SKM-1 (cell line): Measurements from ENCODE around the gene ZNF512.
"Not testable (repeated sequence)": the region's sequence is repeated elsewhere in the genome, so short reads cannot be mapped to it uniquely, and the experiment has no call there.

Experiments used
- DNase-seq: peaks from one replicate; lab custom pipeline; 2025; ENCODE audit not compliant: unreplicated experiment; lab: John Stamatoyannopoulos, UW

ZNF512 gene

DNA sequence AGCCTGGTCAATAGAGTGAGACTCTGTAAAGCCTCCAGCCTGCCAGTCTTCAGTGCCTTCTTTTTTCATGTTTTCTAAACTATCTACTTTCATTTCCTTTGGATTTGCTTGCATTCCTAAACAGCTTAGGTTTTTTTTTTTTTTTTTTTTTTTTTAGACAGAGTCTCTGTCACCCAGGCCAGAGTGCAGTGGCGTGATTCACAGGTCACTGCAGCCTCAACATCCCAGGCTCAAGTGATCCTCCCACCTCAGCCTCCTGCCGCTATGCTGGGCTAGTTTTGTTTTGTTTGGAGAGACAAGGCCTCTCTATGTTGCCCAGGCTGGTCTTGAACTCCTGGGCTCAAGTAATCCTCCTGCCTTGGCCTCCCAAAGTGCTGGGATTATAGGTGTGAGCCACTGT, 47.4 kb downstream of the ZNF512 start:
- not testable (repeated sequence) for DNase-seq

- DNase-seq: no peak
Measured at GRCh38 chr2:27634291-27634690, 51.4 kb downstream of the ZNF512 start.

DNA sequence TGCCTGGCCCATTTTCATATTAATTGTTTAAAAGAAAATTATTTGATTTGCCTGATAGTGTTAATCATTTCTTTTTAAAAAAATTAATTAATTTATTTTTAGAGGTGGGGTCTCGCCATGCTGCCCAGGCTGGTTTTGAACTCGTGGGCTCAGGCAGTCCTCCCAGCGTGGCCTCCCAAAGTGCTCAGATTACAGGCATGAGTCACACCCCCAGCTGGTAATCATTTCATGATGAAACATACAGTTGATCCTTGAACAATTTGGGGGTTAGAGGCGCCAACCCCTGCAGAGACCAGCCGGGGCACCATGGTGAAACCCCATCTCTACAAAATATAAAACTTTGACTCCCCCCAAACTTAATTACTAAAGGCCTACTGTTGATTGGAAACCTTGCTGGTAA, 53.9 kb downstream of the ZNF512 start:
- DNase-seq: no peak

DNA sequence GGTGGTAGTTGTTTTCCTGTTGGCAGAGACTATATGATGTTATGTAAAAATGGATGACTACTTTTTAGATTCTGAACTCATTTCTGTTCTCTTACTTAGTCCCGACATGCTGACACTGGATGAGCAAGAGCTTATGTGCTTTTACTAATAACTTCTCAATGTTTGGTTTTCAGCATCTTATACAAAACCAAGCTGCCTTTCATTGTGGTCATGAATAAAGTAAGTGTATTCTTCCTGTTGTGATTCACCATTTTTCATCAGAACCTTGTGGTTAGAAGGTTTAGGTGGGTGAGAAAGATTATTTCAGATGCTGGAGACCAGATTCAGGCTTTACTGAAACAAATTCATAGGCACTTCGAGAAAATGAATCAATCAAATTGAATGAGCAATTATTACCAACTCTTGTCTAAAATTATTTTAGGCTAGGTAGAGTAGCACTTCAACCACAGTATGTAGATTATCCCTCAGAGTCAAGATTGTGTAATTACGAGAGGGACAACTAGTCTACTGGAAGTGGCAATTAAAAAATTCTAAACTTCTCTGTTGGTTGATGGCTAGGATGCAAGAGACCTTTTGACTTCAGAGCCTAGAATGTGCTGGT, 55.3 kb downstream of the ZNF512 start:
- no peak for DNase-seq

DNA sequence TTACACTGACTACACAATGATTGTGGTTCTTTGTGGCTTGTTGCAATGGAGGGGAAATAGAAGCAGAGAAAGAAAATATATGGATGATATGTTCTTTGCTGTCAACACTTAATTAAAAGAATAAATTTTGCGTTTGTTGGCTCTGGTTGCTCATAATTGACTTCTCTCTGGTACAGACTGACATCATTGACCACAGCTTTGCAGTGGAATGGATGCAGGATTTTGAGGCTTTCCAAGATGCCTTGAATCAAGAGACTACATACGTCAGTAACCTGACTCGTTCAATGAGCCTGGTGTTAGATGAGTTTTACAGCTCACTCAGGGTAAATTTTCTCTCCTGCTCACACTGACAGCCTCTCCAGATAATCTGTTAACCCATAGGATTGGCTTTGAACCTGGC, 55.9 kb downstream of the ZNF512 start:
- DNase-seq: no peak

DNA sequence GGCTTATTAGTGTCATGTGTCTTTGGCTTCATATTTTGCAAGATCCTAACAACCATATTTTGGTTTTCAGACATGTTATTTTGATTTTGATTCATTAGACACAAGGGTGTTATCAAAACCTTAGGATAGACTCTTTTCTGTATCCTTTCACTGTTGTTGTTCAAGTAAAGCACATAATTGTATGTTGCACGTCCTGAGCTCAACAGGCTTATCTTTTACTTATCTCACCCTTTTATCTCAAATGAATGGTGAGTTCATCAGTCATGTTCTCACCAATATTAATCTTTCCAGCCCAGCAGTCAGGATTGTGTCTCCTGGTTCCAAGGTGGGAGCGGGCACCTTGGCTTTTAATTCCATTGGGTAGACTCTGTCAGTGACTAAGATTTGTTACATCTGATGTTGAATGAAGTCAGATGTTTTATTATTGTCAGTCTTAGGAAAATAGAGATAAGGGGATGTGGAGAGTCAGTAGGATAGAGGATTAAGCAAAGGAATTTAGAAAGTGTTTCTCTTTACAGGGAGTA, 57.9 kb downstream of the ZNF512 start:
- DNase-seq: no peak

- DNase-seq: no peak
Measured at GRCh38 chr2:27645197-27645596, 62.4 kb downstream of the ZNF512 start.

- DNase-seq: no peak
Measured at GRCh38 chr2:27647289-27647688, 64.4 kb downstream of the ZNF512 start.

DNA sequence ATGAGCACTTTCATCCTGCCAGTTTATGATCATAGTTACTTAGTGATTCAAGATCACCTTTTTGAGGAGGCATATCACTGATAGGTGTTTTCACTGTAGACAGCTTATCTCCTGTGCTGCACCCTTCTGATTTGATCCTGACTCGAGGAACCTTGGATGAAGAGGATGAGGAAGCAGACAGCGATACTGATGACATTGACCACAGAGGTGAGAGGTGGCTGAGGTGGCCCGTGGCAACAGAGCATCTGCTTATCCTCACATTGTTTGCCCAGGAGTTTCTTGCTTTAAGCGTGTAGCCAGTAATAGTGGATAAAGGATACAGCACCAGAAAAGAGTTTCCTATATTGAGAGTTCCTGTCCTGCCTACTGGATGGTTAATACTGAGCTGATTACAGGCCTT, 64.9 kb downstream of the ZNF512 start:
- DNase-seq: no peak

GRCh38 chr2:27651056-27651455, 68.2 kb downstream of the ZNF512 start:
- no peak for DNase-seq

DNA sequence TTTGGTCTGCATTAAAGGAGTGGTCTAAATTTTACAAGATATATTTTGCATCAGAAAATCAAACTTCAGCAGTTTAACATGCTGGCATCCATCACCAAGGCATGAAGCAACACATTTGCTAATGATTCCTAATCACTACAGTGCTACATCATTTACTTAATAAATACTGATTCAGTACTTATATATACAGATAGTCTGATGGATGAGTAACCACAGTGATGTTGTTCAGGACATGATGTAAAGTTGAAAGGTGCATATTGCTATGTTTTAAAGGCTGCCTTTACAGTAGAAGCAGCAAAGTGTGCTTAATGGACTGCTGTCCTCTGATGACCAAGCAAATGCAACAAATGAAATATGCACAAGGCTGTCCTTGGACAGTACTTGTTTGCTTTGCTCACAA, 69.5 kb downstream of the ZNF512 start:
- DNase-seq: no peak

GRCh38 chr2:27652790-27653189, 69.9 kb downstream of the ZNF512 start:
- DNase-seq: no peak

GRCh38 chr2:27653397-27653796, 70.6 kb downstream of the ZNF512 start:
- DNase-seq: no peak

DNA sequence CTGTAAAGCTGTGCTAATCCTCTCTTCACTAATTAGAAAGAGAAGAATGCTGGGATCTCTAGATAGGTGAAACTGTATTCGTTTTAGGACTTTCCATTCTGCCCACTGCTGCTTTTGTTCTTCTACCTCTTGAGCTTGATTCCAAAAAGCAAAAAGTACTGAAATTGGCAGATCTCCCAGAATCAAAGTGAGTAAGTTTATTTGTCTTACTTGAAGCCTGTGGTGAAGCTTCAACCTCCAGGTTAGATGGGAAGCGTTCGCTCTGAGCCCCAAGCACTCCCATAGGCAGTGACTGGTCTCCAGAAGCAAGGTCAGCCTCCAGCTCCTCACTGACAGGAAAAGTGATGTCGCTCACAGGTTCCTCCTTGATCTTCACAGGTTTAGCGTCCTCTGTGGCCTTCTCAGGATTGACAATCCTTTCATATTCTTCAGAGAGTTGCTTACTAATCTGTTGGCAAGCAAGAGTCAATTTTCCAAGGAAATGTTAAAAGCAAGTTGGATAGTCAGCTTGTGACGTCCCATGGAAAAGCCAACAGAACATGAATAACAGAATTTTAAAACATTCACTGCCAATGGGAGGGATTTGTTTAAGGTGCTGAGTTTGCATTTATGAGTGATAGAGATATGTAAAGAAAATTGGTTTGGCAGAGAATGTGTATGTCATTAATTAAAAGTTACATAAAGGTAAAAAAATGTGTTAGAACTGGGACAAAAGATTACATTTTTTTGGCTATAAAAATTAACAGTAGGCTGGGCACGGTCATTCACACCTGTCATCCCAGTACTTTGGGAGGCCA, 72.5 kb downstream of the ZNF512 start:
- no peak for DNase-seq

DNA sequence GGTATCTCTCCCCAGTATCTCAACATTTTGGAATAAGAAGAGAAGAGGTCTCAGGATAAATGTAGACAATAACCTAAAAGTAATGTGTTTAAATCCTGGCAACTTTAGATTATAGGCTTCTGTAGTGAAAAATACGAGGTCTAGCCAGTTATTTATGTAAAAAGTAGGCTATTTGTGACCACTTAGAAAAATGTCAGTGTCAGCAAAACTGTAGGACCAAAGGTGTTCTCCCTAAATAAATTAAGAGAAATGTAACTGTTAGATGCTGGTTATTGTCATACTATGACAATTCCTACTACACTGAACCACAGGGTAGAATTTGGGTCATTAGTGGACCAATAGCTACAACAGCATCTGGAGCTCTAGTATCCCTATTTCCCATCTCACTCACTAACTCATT, 78.5 kb downstream of the ZNF512 start:
- DNase-seq: no peak

DNA sequence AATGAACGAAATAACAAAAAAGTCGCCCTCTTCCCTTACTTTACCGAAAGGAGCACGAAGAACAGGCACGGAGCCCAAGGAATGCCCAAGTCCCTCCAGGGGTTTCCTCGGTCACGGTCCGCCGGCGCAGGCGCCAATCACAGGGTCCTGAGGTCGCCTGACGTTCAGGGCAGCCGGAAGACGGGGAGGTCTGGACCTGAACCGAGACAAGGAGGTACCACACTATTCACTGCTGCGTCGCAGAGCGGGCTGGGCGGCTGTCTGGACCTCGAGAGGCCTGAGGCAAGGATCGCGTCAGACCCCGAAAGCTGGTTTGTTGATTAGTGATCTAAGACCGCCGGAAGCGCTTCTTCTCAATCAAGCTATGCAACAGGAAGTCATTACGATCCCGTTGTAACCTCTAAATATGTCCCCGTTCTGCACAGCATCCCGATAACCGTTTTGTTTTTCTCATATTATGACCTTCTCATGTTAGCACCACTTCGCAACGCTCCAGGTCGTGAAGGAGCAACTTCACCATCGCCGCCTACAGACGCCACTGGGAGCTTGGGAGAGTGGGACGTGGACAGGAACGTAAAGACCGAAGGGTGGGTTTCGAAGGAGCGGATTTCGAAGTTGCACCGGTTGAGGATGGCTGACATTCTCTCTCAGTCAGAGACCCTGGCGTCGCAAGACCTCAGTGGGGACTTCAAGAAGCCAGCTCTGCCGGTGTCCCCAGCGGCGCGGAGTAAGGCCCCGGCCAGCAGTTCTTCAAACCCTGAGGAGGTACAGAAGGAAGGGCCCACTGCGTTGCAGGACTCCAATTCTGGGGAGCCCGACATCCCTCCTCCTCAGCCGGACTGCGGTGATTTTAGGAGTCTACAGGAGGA, 80.7 kb downstream of the ZNF512 start, which contains the start of the genes SLC4A1AP and SUPT7L:
Gene SLC4A1AP, plus strand, starts transcription at position 605 of the 869 bp plus-strand sequence. Its CDS starts 26 bp downstream, at position 631.
Gene SUPT7L, minus strand, starts transcription at position 330 of the 869 bp plus-strand sequence. CDS start 1,422 bp downstream, outside the sequence.
- peak; percentile 82 for DNase-seq

GRCh38 chr2:27664154-27664574, 81.3 kb downstream of the ZNF512 start:
- DNase-seq: no peak

DNA sequence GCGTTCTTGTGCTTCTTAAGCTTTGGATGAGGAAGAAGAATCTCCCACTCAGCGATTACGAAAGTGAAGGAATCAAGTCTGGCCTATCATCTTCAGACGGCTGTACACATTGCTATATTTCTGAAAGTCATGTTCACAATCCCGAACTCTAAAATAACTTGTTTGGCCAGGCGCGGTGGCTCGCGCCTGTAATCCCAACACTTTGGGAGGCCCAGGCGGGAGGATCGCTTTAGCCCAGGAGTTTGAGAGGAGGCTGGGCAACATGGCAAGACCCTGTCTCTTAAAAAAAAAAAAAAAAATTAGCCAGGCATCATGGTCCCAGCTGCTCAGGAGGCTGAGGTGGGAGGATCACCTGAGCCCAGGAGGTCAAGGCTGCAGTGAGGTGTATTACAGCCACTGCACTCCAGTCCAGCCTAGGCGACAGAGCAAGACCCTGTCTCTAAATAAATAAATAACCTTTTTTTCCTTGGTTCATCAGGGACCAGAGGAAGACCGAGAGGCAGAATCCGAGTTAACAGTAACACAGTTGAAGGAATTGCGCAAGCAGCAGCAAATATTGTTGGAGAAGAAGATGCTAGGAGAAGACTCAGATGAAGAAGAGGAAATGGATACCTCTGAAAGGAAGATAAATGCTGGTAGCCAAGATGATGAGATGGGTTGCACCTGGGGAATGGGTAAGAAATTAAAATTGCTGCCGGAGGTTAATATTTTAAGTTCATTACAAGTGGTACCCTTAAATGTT, 82.0 kb downstream of the ZNF512 start:
- no peak for DNase-seq

DNA sequence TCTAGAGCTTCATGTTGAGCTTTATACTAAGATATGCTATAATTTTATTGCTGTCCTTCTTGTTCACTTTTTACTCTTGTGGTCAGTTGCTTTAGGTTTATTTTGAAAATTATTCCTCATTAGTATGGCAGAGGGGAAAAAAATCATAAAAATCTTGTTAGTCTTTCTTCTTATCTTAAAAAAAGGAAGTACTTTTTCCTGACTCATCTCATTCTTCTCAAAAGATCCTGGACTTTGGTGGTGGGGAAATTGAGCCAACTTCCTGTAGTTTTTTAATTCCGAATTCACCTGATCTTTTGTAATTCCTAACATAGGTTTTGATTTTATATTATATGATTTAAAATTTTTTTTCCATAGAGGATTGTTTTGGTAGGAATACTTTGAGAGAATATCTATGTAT, 84.6 kb downstream of the ZNF512 start:
- no peak for DNase-seq

DNA sequence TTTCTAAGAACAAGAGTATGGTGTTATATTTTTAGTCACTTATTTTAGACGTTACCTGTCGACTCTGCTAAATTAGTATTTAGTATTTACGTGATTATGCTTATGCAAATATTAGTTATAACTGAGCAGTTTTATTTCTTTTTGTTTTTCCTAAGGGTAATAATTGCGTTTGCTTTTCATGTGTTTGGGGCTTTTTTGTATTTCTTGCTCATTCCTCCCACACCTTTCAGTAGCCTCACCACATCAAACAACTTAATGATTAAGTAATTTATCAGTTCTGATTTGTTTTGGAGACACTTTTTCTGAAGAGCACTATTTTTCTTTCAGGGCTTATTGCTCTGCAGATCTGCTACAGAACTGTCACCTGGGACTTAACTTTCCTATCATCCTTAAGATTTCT, 88.4 kb downstream of the ZNF512 start:
- DNase-seq: no peak
